Suprapubic skin (tissue), 3 donors: ENCODE measurements around the gene FAM171A1.

Experiments
- EP300 ChIP-seq: sonication (generic); formaldehyde crosslinking; IDR thresholded peaks from one replicate; pipeline ENCODE4 v1.6.1; 2017; ENCODE audit warnings: antibody characterized with exemption
- TF ChIP-seq, protein P1 (sequence below), 2 donors: fragments of 200-600 bp in 1 of 2; fragments of 450-650 bp in 1 of 2; sonication (generic) in 1 of 2; IDR thresholded peaks; one replicate each; pipeline ENCODE4 v1.5.1; 2016 to 2019; ENCODE audit warnings: antibody characterized with exemption in 2 of 2, mild to moderate bottlenecking in 1 of 2, moderate library complexity in 1 of 2

DNA sequence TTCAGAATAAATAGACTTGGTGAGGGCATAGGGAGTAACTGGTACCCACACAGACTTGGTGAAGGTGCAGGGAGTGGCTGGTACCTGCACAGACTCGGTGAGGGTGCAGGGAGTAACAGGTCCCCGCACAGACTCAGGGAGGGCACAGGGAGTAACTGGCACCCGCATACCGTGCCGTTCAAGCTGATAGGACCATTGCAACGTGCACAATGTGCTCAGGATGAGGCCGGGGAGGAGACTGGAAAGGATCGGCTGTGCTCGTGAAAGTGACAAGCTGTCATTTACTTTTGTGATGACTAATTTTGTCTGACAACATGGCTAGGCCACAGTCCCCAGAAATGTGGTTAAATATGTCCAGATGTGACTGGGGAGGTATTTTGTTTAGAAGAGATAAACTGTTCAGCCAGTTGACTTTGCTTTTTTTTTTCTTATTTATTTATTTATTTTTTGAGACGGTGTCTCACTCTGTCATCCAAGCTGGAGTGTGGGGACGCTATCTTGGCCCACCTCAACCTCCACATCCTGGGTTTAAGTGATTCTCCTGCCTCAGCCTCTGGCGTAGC, 126.4 kb downstream of the FAM171A1 start:
- TF ChIP-seq, protein P1, sequence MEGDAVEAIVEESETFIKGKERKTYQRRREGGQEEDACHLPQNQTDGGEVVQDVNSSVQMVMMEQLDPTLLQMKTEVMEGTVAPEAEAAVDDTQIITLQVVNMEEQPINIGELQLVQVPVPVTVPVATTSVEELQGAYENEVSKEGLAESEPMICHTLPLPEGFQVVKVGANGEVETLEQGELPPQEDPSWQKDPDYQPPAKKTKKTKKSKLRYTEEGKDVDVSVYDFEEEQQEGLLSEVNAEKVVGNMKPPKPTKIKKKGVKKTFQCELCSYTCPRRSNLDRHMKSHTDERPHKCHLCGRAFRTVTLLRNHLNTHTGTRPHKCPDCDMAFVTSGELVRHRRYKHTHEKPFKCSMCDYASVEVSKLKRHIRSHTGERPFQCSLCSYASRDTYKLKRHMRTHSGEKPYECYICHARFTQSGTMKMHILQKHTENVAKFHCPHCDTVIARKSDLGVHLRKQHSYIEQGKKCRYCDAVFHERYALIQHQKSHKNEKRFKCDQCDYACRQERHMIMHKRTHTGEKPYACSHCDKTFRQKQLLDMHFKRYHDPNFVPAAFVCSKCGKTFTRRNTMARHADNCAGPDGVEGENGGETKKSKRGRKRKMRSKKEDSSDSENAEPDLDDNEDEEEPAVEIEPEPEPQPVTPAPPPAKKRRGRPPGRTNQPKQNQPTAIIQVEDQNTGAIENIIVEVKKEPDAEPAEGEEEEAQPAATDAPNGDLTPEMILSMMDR (IDR thresholded peaks at IDR 0.05): no peak
- TF ChIP-seq EP300: no peak
